ENCODE results near the gene SMARCA2.

The SMARCA2 gene

GRCh38 chr9:2096376-2096970, 81.3 kb downstream of the SMARCA2 start:
- DNase-seq = no peak

GRCh38 chr9:2106666-2107065, 91.5 kb downstream of the SMARCA2 start:
- no peak for DNase-seq

DNA sequence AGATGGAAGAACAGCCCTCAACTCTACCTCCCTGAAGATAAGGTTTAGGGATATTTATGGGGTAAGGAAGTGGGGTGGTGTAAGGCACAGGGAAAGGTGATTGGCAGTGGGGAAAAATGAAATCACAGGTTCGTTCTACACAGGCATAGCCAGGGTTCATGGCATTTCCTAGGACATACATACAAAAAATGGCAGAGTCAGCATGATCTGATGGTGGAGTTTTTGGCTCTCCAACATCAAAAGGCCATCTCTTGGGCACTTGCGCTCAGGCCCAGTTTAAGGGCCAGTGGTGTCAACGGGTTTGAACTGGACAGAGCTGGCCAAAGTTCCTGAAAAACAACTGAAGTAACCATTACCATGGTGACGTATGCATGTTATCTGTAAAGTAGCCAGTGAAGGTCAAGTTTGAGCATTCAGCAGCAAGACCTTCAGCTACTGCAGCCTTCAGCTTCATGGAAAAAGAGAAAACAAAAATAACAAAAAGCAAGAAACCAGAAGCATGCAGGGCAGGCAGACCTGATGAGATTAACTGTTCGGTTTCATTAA, 92.8 kb downstream of the SMARCA2 start:
- no peak for DNase-seq

DNA sequence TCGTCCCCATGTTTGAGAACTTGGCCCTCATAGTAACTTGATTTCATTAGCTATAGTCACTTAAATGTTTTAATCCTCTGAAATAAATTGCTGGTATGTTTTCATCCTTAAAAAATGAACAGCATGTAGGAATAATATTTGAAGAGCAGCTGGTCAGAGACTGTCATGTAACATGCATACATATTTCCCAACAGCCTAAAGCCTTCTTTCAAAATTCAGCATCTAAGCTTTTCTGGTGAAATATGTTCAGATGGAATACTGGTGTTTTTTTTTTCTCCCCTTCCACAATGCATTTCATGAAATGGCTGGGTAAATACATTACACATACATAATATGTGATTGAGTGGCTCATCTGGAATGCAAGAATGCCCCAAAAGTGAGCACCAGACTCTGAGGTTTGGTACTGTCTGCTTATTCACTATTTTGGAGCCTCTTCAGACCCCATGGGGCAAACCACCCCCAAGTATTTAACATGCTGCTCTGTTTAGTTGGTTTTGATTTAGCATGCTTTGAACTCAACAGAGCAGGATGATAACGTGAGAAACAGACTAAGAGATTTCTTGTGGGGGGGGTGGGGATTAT, 94.0 kb downstream of the SMARCA2 start:
- DNase-seq = peak; percentile 100

- DNase-seq = no peak
Measured at GRCh38 chr9:2110036-2110435, 94.9 kb downstream of the SMARCA2 start.

- peak; percentile 40 for DNase-seq
Measured at GRCh38 chr9:2116073-2116472, 100.9 kb downstream of the SMARCA2 start.

GRCh38 chr9:2117527-2117926, 102.4 kb downstream of the SMARCA2 start:
- no peak for DNase-seq

GRCh38 chr9:2119566-2119965, 104.4 kb downstream of the SMARCA2 start:
- no peak for DNase-seq

DNA sequence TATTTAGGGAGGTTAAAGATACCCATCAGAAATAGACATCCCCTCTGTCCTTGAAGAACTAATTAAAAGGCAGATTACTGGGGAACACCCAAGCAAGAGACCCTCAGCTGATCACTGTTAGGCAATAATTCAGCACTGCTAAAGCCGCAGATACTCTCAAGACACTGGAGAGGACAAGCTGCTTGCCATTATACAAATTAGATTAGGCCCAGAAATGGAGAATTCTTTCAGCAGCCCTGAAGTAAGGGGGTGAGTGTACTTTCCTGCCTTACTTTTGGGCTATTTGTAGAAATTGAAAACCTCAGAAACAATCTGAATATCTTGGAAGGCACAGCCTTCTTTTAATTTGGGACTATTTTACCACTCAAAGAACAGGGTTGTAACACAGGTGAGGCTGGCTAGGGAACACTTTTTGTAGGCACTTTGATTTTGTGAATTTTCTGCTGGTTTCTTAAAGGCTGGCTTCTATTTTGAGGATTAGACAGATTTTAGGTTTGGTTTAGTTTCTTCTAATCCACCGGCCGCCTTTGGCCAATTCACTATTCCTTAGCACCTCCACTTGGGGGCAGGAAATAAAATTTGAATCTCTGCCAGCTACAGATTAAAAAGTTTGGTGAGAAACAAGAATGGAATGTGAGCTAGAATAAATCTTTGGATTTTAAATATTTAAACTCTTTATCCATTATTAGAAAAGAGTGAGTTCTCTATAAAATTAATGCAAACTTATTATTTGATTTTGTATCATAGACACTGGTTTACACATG, 106.0 kb downstream of the SMARCA2 start:
- peak; percentile 69 for DNase-seq

DNA sequence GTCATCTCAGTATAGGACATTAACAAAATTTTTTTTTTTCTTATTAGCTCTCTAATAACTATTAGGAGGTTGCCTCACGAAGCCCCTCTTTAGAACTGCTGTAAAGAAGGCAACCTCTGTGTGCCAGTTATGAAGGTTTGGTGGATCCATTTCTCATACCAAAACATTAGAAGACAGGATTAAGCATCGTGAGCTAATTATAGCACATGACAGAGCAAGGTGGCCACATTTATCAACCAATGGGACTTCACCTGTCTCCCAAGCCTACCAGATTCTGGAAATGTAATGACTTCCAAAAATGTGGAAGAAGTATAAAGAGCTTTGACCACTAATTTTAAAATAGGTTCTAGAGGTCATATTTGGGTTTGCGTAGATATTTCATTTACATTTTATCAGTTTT, 107.2 kb downstream of the SMARCA2 start:
- no peak for DNase-seq

GRCh38 chr9:2125906-2126305, 110.8 kb downstream of the SMARCA2 start:
- DNase-seq = no peak

DNA sequence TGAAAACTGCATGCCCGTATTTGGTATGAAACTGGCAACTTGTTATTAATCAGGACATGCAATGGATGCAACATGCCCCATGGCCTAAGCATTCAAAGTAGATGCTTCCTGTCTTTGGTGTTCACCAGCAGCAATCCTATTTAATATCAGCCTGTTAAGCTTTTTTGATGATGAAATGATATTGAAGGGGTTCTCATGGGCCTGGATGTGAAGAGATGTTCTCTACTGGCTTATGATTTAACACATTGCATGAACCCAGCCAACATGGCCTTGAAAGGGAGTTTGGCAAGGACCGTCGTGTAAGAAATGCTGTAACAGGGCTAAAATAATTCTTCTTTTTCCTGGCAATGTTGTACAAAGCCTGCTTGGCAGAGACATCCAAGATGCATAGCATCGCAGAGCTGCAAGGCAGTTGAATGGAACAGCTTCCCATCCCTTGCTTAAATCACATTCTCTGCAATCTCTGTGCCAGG, 111.2 kb downstream of the SMARCA2 start:
- DNase-seq = no peak

GRCh38 chr9:2127486-2127885, 112.3 kb downstream of the SMARCA2 start:
- DNase-seq = peak; percentile 83

- peak; percentile 15 for DNase-seq
Measured at GRCh38 chr9:2128141-2128540, 113.0 kb downstream of the SMARCA2 start.

GRCh38 chr9:2128618-2129017, 113.5 kb downstream of the SMARCA2 start:
- no peak for DNase-seq

DNA sequence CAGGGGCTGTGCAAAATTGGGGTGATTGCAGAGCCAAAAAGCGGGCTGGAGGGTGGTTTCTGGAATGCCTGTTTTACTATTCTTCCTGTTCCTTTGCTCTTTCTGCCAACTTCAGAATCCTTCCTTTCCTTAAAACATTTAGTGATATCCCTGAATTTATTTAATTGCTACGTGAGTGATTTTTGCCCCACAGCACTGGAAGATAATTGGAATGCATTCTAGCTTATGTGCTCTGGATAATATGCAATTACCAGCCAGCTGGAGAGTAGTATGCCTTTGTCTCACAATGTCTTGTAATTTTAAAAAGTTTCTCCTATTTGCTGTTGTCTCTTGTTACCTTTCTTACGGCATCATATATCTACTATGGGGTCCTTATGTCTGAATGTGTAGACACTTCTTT, 115.8 kb downstream of the SMARCA2 start:
- DNase-seq = no peak

DNA sequence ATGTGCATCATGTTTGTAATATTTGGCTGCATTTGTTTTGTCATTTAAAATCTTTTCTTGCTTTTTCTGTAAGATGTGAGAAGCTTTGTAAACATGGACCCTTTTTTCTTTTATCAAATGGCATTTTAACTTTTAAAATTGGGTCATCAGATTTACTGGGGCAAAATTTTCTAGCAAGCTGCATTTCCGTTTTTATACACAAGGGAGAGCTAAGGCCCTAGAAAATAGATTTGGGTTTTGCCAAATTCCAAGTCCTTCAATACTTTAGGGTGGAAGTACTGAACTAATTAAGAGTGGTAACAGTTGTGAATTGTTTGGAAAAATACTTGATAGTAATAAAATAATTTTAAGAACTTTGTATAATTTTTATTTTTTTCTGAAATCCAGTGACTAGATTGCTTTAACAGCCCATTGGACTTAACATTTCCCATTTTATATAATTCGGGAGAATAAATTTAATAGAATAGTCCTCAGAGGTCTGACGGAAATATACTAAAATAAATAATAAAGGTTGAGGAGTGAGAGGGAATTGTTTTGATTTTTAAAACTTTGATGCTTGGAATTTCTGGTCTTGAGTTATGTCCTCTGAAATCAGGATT, 117.4 kb downstream of the SMARCA2 start:
- DNase-seq = peak; percentile 58

- no peak for DNase-seq
Measured at GRCh38 chr9:2134391-2134790, 119.2 kb downstream of the SMARCA2 start.

DNA sequence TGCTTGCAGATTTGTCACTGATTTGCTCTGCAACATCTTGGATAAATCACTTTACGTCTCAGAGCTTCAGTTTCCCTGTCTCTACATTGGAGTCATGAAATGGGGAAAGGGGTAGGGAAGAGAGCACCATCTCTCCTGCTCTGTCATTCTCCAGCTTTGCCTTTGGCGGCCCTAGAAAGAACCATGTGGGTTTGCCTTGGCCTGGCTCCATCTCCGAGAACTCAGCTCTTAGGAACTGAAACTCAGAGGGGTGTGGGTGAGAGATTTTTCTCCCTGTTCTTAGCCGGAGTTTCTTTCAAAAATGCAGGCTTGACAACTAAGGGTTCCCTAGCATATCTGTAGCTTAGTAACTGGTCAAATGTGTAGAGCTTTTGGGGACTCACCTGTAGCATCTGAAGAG, 123.5 kb downstream of the SMARCA2 start:
- DNase-seq = no peak

DNA sequence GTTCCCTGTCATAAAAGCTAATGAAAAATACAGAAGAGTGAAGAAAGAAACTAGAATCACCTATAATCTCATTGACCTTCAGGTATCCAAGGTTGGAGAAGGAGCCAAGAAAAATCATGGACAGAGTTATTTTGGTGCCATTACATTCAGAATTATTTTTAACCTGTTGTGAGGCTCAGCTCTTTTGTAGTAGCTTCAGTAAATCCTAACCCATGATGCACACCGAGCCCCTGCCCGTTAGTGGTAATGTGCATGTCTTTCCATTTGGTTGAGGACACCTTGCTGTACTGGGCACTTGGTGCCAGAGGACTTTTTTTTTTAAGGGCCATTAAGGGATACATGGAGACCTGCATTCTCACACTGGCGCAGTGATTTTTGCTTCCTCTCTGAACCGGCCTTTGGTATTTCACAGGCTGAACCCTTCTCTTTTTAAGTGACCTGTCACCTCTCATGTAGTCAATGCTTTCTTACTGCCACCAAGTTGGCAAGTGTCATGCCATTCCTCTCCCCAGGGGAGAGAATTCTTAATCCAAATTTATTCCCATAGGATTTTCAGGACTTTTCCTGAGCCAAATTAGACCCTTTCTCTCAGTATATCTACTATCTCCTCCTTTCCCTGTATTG, 125.6 kb downstream of the SMARCA2 start:
- no peak for DNase-seq

GRCh38 chr9:2142212-2142611, 127.1 kb downstream of the SMARCA2 start:
- no peak for DNase-seq

- DNase-seq = no peak
Measured at GRCh38 chr9:2144619-2145018, 129.5 kb downstream of the SMARCA2 start.

GRCh38 chr9:2145746-2146145, 130.6 kb downstream of the SMARCA2 start:
- DNase-seq = no peak
